Breast epithelium (tissue), 4 donors: Measurements from ENCODE around the gene IFITM1. TPM values are rescaled to one million over a fixed set of nuclear protein-coding genes. Genes with fewer than 3 reads are reported as not detected.
A peak's percentile ranks its signal among the peaks of the same experiment; 100 is the strongest.

Experiments
- DNase-seq, 2 donors: peaks; one replicate each; pipeline ENCODE4 v3.0.0-alpha.2; 2019; ENCODE audit warnings: low spot score in 2 of 2
- H3K27ac ChIP-seq, 2 donors: fragments of 200-600 bp; sonication (generic) in 1 of 2; one replicate each; pipeline ENCODE4 v1.5.1; 2016 to 2019; ENCODE audit warnings: mild to moderate bottlenecking in 1 of 2
- H3K27me3 ChIP-seq, 2 donors: fragments of 200-600 bp; sonication (generic) in 1 of 2; one replicate each; pipeline versions ENCODE4 v1.5.1 to v1.6.0; 2017 to 2019; ENCODE audit warnings: control low read depth in 1 of 2, mild to moderate bottlenecking in 1 of 2
- H3K36me3 ChIP-seq: fragments of 200-600 bp; one replicate; pipeline ENCODE4 v1.5.1; 2019
- H3K4me1 ChIP-seq, 2 donors: fragments of 200-600 bp; sonication (generic); one replicate each; pipeline ENCODE4 v1.5.1; 2016 to 2019; ENCODE audit warnings: control low read depth in 1 of 2
- H3K4me3 ChIP-seq, 3 donors: fragments of 200-600 bp; sonication (generic); 1 replicate in 2 of 3; 2 replicates in 1 of 3; pipeline ENCODE4 v1.5.1; 2016 to 2019; ENCODE audit warnings: mild to moderate bottlenecking in 3 of 3, moderate library complexity in 2 of 3
- H3K9me3 ChIP-seq, 2 donors: fragments of 200-600 bp; sonication (generic) in 1 of 2; one replicate each; pipeline ENCODE4 v1.5.1; 2016 to 2019; ENCODE audit warnings: control low read depth in 1 of 2
- CTCF ChIP-seq, 3 donors: fragments of 450-650 bp; IDR thresholded peaks; one replicate each; pipeline ENCODE4 v1.5.1; 2016 to 2017; ENCODE audit warnings: antibody characterized with exemption in 3 of 3, mild to moderate bottlenecking in 3 of 3, moderate library complexity in 3 of 3
- POLR2A ChIP-seq: fragments of 450-650 bp; IDR thresholded peaks from one replicate; pipeline ENCODE4 v1.6.1; 2016; ENCODE audit warnings: antibody characterized with exemption, mild to moderate bottlenecking, moderate library complexity
- POLR2AphosphoS5 ChIP-seq, 3 donors: sonication (generic); formaldehyde crosslinking; IDR thresholded peaks; one replicate each; pipeline ENCODE4 v1.6.1; 2017; ENCODE audit warnings: antibody characterized with exemption in 3 of 3
- intact Hi-C: fragments of 100-400 bp; cut with DNase I; formaldehyde crosslinking; loops from one replicate; pipeline ENCODE4 v1.15.1; 2023; ENCODE audit warnings: low total_unique reads
- total RNA-seq, 3 donors: library from RNA; depleted of rRNA; stranded (reverse); fragments of >200 nt; gene quantifications; one replicate each; pipeline ENCODE4 v1.1.0, GENCODE V29; 2016

The IFITM1 gene
- total RNA-seq, 3 donors from 2014 or later: 129 to 321 (median 142) TPM

- TF ChIP-seq POLR2A (no peak), POLR2AphosphoS5 (IDR thresholded peaks at IDR 0.05) (no peak), CTCF (IDR thresholded peaks at IDR 0.05) (no peak)
- H3K4me3 ChIP-seq: no peak overlapping the region
- intact Hi-C loops: no loop called here
- no peaks in the 10 kb centered on the region for H3K36me3 ChIP-seq
- H3K9me3 ChIP-seq: peaks cover 3 to 6% of the 10 kb centered on the region in 2 donors
- no peaks in the 10 kb centered on the region for H3K27me3 ChIP-seq
- H3K4me1 ChIP-seq: peaks cover 7 to 14% of the 10 kb centered on the region in 2 donors
- DNase-seq: no peak
- no peak overlapping the region for H3K27ac ChIP-seq
Measured at GRCh38 chr11:356610-357009, 42.8 kb downstream of the IFITM1 start.

- TF ChIP-seq POLR2AphosphoS5 (IDR thresholded peaks at IDR 0.05) (no peak), POLR2A (no peak), CTCF (IDR thresholded peaks at IDR 0.05) (no peak)
- Histone ChIP-seq H3K4me1 (peaks cover 7 to 11% of the 10 kb centered on the region in 2 donors), H3K27me3 (no peaks in the 10 kb centered on the region), H3K27ac (no peak overlapping the region), H3K36me3 (no peaks in the 10 kb centered on the region), H3K9me3 (peaks cover 4 to 6% of the 10 kb centered on the region in 2 donors), H3K4me3 (no peak overlapping the region)
- intact Hi-C loops: no loop called here
- no peak for DNase-seq
Measured at GRCh38 chr11:357582-357981, 43.7 kb downstream of the IFITM1 start.

- intact Hi-C loops: no loop called here
- H3K27ac ChIP-seq: no peak overlapping the region
- H3K4me3 ChIP-seq: no peak overlapping the region
Measured at GRCh38 chr11:358129-358800, 44.4 kb downstream of the IFITM1 start.

GRCh38 chr11:359181-359714 is 45.4 kb downstream of the IFITM1 start:
- intact Hi-C loops: no loop called here
- peaks cover 4 to 6% of the 10 kb centered on the region in 2 donors for H3K9me3 ChIP-seq
- no peaks in the 10 kb centered on the region for H3K36me3 ChIP-seq
- H3K4me1 ChIP-seq: peaks cover 6 to 7% of the 10 kb centered on the region in 2 donors
- H3K4me3 ChIP-seq: no peak overlapping the region
- H3K27ac ChIP-seq: no peak overlapping the region
- TF ChIP-seq CTCF (IDR thresholded peaks at IDR 0.05): no peak
- TF ChIP-seq POLR2AphosphoS5 (IDR thresholded peaks at IDR 0.05): no peak
- TF ChIP-seq POLR2A: no peak
- DNase-seq: peak in 1 of 2 donors; percentile 42
- H3K27me3 ChIP-seq: peaks cover 0 to 2% of the 10 kb centered on the region in 2 donors

More at GRCh38 chr11:358129-358800, 44.4 kb downstream of the IFITM1 start:
- peaks cover 6 to 7% of the 10 kb centered on the region in 2 donors for H3K4me1 ChIP-seq
- TF ChIP-seq CTCF (IDR thresholded peaks at IDR 0.05) (no peak), POLR2A (no peak)
- peak in 1 of 2 donors; percentile 43 for DNase-seq
- H3K27me3 ChIP-seq: no peaks in the 10 kb centered on the region
- no peaks in the 10 kb centered on the region for H3K36me3 ChIP-seq
- peaks cover 4 to 6% of the 10 kb centered on the region in 2 donors for H3K9me3 ChIP-seq
